IPS-11a (cell line): ENCODE results near the gene MMGT1.
"Not testable (repeated sequence)": the region's sequence is repeated elsewhere in the genome, so short reads cannot be mapped to it uniquely, and the experiment has no call there.

ENCODE experiments used
- H3K4me3 ChIP-seq: one replicate; pipeline ENCODE4 v1.5.1; 2013; ENCODE audit warnings: low read depth, low read length, control low read depth

MMGT1 gene

DNA sequence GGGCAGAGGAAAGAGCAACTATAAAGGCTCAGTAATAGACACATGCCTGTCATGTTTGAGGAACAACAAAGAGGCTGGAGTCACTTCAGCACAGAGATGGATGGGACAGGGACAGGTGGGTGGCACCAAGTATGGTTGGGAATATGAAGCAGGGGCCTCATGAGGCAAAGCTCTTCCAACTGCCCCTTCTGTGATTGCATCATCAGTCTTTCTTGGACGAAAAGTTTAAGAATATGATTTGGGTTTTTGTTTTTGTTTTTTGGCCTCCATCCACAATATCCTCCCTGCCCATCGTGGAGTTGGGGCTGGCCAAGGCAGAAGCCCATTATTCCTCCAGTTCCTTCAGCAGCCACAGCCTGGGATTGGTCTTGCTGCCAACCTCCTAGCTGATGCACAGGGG, 45.9 kb downstream of the MMGT1 start:
- no peak overlapping the region for H3K4me3 ChIP-seq

DNA sequence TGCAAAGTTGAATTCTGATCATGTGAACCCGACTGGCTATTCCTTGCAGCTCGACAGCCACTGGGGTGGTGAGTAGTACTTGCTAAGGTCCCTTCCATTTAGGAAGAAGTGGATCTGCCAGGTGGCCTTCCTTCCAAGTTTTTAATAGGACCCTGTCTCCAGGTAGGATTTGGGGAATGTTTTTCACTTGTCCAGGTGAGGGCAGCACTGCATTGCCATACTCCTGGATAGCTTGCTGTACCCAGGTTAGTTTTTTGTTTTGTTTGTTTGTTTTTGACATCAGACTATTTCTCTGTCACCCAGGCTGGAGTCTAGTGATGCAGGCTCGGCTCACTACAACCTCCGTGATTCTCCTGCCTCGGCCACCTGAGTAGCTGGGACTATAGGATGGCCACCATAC, 50.4 kb downstream of the MMGT1 start:
- no peak overlapping the region for H3K4me3 ChIP-seq

DNA sequence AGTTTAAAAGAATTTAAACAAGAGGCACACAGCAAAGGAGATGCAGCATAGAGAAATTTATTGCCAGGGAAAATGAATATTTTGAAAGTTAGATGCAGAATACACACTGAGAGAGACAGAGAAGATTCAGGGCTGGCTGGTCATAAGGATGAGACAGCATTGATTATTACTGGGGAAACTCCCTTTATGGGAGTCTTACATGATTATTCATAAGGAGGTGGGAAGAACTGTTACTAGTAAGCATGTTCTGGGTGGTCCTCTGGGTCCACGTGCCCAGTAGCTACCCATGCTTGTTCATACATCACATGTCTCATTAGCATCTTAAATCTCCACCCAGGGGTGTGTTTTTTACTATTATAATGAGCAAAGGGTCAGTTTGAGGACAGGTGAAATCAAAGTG, 53.3 kb downstream of the MMGT1 start:
- H3K4me3 ChIP-seq = not testable (repeated sequence)

DNA sequence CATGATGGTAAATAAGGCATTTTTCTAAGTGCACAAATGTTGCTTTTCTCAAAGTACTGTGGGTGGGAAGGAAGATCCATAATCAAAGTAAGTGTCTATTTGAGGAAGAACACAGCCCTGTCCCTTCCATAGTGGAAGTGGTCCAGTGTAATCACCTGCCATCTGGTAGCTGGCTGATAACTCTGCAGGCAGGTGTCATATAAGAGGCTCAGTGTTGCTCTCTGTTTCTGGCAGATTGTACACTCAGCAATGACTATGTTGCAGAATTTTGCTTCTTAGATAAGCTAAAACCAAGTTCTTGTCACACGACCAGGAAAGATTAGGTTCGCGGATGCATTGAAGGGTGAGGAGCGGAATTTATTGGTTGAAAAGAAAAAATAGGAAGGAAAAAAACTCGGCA, 59.4 kb downstream of the MMGT1 start:
- no peak overlapping the region for H3K4me3 ChIP-seq
